Measurements from ENCODE around the gene CNTNAP2. TPM values are rescaled to one million over a fixed set of nuclear protein-coding genes. Genes with fewer than 3 reads are reported as not detected.

Gene CNTNAP2
- total and polyA plus RNA-seq, 2 of the 8 experiments (the other 6 are each of a cell fraction or from before 2014, with no cell fraction given), result 27.9 to 71.0 TPM

DNA sequence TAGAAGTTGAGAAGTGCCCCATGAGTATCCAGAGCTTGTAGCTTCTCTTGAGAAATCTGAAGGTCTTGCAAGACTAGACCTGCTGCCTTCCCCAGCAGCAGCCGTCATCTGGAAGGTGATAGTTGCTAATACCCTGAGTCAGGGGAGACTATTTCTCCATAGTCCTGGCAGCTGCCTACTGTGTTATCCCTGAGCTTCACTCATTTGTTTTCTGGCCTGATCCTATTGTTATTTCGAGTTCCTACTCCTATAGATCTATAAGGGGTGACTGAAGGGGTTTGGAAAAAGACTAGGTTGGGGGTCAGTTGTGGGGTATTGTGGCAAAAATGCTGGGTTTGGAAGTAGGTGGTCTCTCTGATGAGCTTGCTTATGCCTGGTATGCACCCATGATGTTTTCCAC lies 297.8 kb downstream of the CNTNAP2 start:
- Histone ChIP-seq H2BK12ac (ENCODE audit: low read depth, low read length) (no peak overlapping the region), H3K4ac (replicated peaks; ENCODE audit: insufficient read length, low read depth, low read length) (no peak overlapping the region), H3K27me3 (replicated peaks in 1 of 4; ENCODE audit: control insufficient read depth in 3 of 4, extremely low read depth in 1 of 4, insufficient read depth in 3 of 4, low read length in 3 of 4) (no peaks in the 10 kb centered on the region), H3K18ac (ENCODE audit: extremely low read depth, low read length) (no peak overlapping the region), H3K23ac (ENCODE audit: insufficient read length) (no peak overlapping the region), H2AK5ac (ENCODE audit: low read depth, low read length) (no peak overlapping the region), H3K56ac (replicated peaks; ENCODE audit: insufficient read length, low read depth, low read length) (no peak overlapping the region), H2BK20ac (ENCODE audit: low read length) (0 out of 2 replicates have a peak overlapping the region, but pooled peaks have one; percentile 38), H3K14ac (ENCODE audit: insufficient read length) (no peak overlapping the region), H4K5ac (ENCODE audit: insufficient read length, low read depth, low read length) (no peak overlapping the region), H4K20me1 (replicated peaks in 1 of 2; ENCODE audit: control insufficient read depth in 1 of 2, insufficient read depth in 2 of 2, low read length in 2 of 2) (no peaks in the 10 kb centered on the region), H3K9me3 (ENCODE audit: insufficient read depth in 2 of 2, low read depth in 1 of 2, low read length in 1 of 2) (no peaks in the 10 kb centered on the region), H2BK15ac (ENCODE audit: low read length) (no peak overlapping the region), H3K79me1 (ENCODE audit: low read depth, low read length) (no peaks in the 10 kb centered on the region), H2BK5ac (ENCODE audit: low read depth, low read length) (no peak overlapping the region), H3K27ac (ENCODE audit: low read depth, low read length) (no peak overlapping the region), H2BK120ac (replicated peaks; ENCODE audit: low read depth, low read length) (no peak overlapping the region), H3K4me2 (ENCODE audit: insufficient read depth in 1 of 2, low read depth in 2 of 2, low read length in 2 of 2) (peak overlapping the region; percentile 23 to 49; a peak in 1 of 4 replicates), H3K36me3 (ENCODE audit: control insufficient read depth in 2 of 4, insufficient read depth in 4 of 4, low read length in 3 of 4) (no peaks in the 10 kb centered on the region), H3K4me3 (ENCODE audit: extremely low read depth in 1 of 4, insufficient read depth in 2 of 4, low read depth in 3 of 4, low read length in 4 of 4) (peak overlapping the region in 1 of 4 experiments; percentile 31; a peak in 1 of 8 replicates), H2AFZ (ENCODE audit: low read length) (no peak overlapping the region), H3K4me1 (replicated peaks in 1 of 4; ENCODE audit: control insufficient read depth in 3 of 4, insufficient read depth in 4 of 4, low read length in 3 of 4) (peaks cover 0 to 15% (median 9%) of the 10 kb centered on the region in 4 experiments; a peak in 4 of 7 replicates), H4K8ac (ENCODE audit: extremely low read depth, insufficient read depth, low read length) (no peak overlapping the region), H3K79me2 (ENCODE audit: control insufficient read depth in 1 of 2, insufficient read depth in 2 of 2, low read length in 2 of 2) (no peaks in the 10 kb centered on the region), H4K91ac (replicated peaks; ENCODE audit: insufficient read length, low read length) (no peak overlapping the region), H3K23me2 (ENCODE audit: low read depth, low read length) (no peaks in the 10 kb centered on the region), H3K9ac (replicated peaks in 1 of 4; ENCODE audit: extremely low read depth in 1 of 4, low read depth in 3 of 4, low read length in 3 of 4) (no peak overlapping the region)
- CTCF ChIA-PET (ENCODE audit: partially characterized antibody), result interaction anchor here (1.1 kb wide), 2 partner anchors 14 to 68 kb away, joined by 3 to 5 read pairs; no protein-coding TSS in a partner anchor
- FAIRE-seq (no peak), DNase-seq (ENCODE audit: low read depth in 1 of 2, low spot score in 2 of 2) (peak in 1 of 2 experiments; percentile 19)
- WGBS, 2 experiments (ENCODE audit: extremely low coverage in 1 of 2, insufficient coverage in 1 of 2, insufficient read length in 1 of 2, insufficient replicate concordance in 2 of 2, low coverage in 1 of 2, low lambda C conversion rate in 2 of 2, missing lambda C conversion rate in 1 of 2), result 8% methylated on average over 2 of the region's 2 CpGs; no CpG with 5 or more reads in 1 of the 2 experiments
- POLR2A ChIA-PET (ENCODE audit: partially characterized antibody), result no interaction called here
- peak; percentile 59; the same call in 1 of the 2 replicates for TF ChIP-seq TEAD4 (IDR thresholded peaks at IDR 0.05; ENCODE audit: low read depth, low read length)
- no peak for TF ChIP-seq CBX8 (IDR thresholded peaks at IDR 0.05; ENCODE audit: borderline replicate concordance, low read depth, low read length)
